SK-N-MC (cell line): ENCODE results near the gene ZNF141.
"Not testable (repeated sequence)": the region's sequence is repeated elsewhere in the genome, so short reads cannot be mapped to it uniquely, and the experiment has no call there.

Source experiments
- DNase-seq: peaks from one replicate; pipeline ENCODE4 v3.0.0-alpha.2; 2011; ENCODE audit warnings: low read depth, low spot score
- H3K27ac ChIP-seq: fragments of 200-600 bp; sonication (generic); 2 replicates; pipeline ENCODE4 v1.5.1; 2016; ENCODE audit warnings: mixed run types
- H3K36me3 ChIP-seq: fragments of 200-600 bp; sonication (generic); 2 replicates; pipeline ENCODE4 v1.6.1; 2017; ENCODE audit warnings: antibody characterized with exemption, low read length, mixed read lengths; ENCODE audit not compliant: insufficient read depth
- H3K4me3 ChIP-seq: fragments of 200-600 bp; sonication (generic); 2 replicates; pipeline ENCODE4 v1.5.1; 2016
- H3K9ac ChIP-seq: fragments of 200-600 bp; sonication (generic); 2 replicates; pipeline ENCODE4 v1.8.0; 2017; ENCODE audit warnings: mixed run types, mixed read lengths; ENCODE audit not compliant: insufficient read length
- H3K9me3 ChIP-seq: fragments of 200-600 bp; sonication (generic); 2 replicates; pipeline ENCODE4 v1.6.1; 2017; ENCODE audit warnings: low read depth, mild to moderate bottlenecking, antibody characterized with exemption, low read length, moderate library complexity, mixed read lengths
- EZH2 ChIP-seq: fragments of 200-600 bp; sonication (generic); IDR thresholded peaks from one replicate; pipeline ENCODE4 v1.6.1; 2017; ENCODE audit warnings: antibody characterized with exemption
- FOXP2 ChIP-seq: optimal IDR thresholded peaks from 2 replicates; pipeline ENCODE3; 2011; ENCODE audit warnings: mild to moderate bottlenecking, moderate library complexity; ENCODE audit not compliant: insufficient read depth; ENCODE audit errors: extremely low read length, control extremely low read depth
- POLR2AphosphoS5 ChIP-seq: IDR thresholded peaks from 2 replicates; pipeline ENCODE4 v1.6.1; 2012; ENCODE audit warnings: mild to moderate bottlenecking, low read depth, low read length, borderline replicate concordance

Gene ZNF141

GRCh38 chr4:337143-337931, at the start of gene ZNF141:
ZNF141 (plus strand) TSS chr4:337814; CDS start chr4:337984, 170 bp downstream.
- Histone ChIP-seq H3K4me3 (peak within 1 kb of the TSS; percentile 88), H3K9me3 (peaks cover 13% of the 10 kb centered on the region; the same call in 1 of the 2 replicates), H3K27ac (peak within 1 kb of the TSS; percentile 66; the same call in 1 of the 2 replicates), H3K9ac (peak within 1 kb of the TSS; percentile 80), H3K36me3 (peaks cover 32% of the 10 kb centered on the region)
- DNase-seq: peak; percentile 86
- TF ChIP-seq FOXP2: no peak
- peak; percentile 90 for TF ChIP-seq POLR2AphosphoS5

DNA sequence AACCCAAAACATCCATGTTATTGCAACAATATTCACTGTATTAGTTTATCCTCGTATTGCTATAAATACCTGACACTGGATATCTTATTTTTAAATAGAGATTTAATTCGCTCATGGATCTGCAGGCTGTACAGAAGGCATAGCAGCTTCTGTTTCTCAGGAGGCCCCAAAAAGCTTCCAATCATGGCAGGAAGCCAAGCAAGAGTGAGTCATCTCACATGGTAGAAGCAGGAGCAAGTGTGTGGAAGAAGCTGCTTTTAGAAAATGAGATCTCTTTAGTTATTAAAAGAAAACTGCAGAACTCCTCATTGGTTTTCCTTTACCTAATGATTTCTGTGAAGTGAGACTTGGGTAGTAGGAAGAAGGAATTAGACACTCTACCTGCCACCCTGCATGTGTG, 48.7 kb upstream of the ZNF141 start:
- no peak overlapping the region for H3K4me3 ChIP-seq
- no peak for DNase-seq
- H3K36me3 ChIP-seq: no peaks in the 10 kb centered on the region

GRCh38 chr4:294732-295131, 42.9 kb upstream of the ZNF141 start:
- no peak overlapping the region for H3K9ac ChIP-seq
- H3K27ac ChIP-seq: no peak overlapping the region
- no peak overlapping the region for H3K4me3 ChIP-seq
- DNase-seq: no peak
- H3K36me3 ChIP-seq: no peaks in the 10 kb centered on the region
- H3K9me3 ChIP-seq: no peaks in the 10 kb centered on the region
- TF ChIP-seq POLR2AphosphoS5 (no peak), FOXP2 (no peak), EZH2 (no peak)

More for the DNA sequence above, 48.7 kb upstream of the ZNF141 start:
- no peak for TF ChIP-seq POLR2AphosphoS5
- no peak for TF ChIP-seq FOXP2
- TF ChIP-seq EZH2: no peak
- H3K9me3 ChIP-seq: no peaks in the 10 kb centered on the region
- H3K27ac ChIP-seq: no peak overlapping the region
- no peak overlapping the region for H3K9ac ChIP-seq

GRCh38 chr4:302381-302780, 35.2 kb upstream of the ZNF141 start:
- Histone ChIP-seq H3K36me3 (no peaks in the 10 kb centered on the region), H3K9me3 (no peaks in the 10 kb centered on the region), H3K27ac (no peak overlapping the region), H3K4me3 (no peak overlapping the region), H3K9ac (no peak overlapping the region)
- no peak for DNase-seq
- TF ChIP-seq POLR2AphosphoS5 (no peak), FOXP2 (no peak), EZH2 (no peak)

DNA sequence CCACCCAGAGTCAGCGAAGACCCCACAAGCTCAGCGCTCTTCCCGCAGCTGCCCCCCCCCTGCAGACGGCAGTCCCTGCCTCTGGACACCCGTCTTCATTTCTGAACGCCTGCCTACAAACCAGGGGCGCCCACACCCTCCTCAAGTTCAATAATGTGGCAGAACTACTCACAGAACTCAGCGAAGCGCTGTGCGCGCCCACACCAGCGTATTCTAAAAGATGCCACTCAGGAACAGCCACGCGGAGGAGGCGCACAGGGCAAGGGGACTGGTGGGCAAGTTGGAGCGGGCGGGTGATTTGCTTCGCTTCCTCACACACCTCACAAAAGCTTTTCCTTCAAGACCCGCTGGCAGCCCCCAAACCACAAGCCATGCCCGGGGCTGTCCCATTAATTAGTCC, 33.1 kb upstream of the ZNF141 start:
- not testable (repeated sequence) for H3K9me3 ChIP-seq, H3K27ac ChIP-seq, H3K4me3 ChIP-seq, DNase-seq, H3K36me3 ChIP-seq, H3K9ac ChIP-seq

DNA sequence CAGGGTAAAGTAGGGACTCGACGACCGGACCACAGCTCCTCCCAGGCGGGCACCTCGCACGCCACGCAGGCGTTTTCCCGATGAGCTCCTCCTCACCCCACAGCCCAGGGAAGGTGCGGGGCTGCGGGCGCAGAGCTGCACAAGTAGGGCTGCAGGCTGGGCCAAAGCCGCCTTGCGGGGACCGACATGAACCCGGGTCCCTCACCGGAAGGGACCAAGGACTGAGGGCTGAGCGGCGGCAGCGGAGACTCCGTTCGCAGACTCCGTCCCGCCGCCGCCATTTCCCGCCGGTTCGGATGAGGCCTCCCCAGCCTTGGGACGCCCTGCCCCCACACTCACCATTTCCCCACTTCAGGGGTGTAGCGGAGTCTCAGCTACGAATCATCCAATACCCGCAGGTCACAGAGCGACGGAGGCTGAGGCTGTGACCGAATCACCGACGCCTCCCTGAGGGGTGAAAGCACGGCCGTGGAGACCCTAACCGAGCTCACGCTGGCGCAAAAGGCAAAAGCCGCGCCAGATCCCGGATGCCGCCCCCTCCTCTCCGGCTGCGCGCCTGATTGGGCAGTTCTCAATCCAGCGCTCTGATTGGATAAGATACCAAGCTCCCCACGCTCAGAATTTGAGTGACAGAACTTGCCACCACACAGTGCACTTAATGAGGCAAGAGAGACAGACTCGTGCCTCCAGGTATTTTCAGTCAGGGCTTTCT, 32.5 kb upstream of the ZNF141 start, which contains the start of gene ZNF732:
Gene ZNF732 (minus strand): TSS at position 506 of the 712 bp plus-strand sequence. CDS start 164 bp downstream, at position 342.
- no peaks in the 10 kb centered on the region for H3K9me3 ChIP-seq
- TF ChIP-seq POLR2AphosphoS5 (no peak), FOXP2 (no peak), EZH2 (no peak)
- H3K36me3 ChIP-seq: no peaks in the 10 kb centered on the region
- no peak within 1 kb of the TSS for H3K9ac ChIP-seq
- no peak within 1 kb of the TSS for H3K4me3 ChIP-seq
- no peak for DNase-seq
- no peak within 1 kb of the TSS for H3K27ac ChIP-seq

DNA sequence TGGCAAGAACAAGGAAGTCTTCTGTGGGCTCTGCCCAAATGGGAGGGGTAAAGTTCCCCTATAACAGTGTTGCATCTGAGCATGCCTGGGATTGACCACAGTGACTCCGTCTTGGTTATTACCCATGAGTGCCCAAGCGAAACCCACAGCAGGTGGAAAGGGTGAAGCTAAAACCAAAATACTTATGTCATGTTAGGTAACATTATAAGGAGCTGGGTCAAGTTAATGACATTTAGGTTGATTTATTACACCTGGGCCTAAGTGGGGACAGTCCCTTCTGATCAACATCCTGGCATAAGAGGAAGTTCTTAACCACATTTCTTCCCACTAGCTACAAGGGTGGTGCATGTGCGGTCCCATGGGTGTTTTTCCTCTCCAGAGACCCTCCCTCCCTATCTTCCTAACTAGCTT, 31.1 kb upstream of the ZNF141 start:
- TF ChIP-seq EZH2: no peak
- TF ChIP-seq FOXP2: no peak
- TF ChIP-seq POLR2AphosphoS5: no peak
- Histone ChIP-seq H3K9ac (no peak overlapping the region), H3K4me3 (no peak overlapping the region)

DNA sequence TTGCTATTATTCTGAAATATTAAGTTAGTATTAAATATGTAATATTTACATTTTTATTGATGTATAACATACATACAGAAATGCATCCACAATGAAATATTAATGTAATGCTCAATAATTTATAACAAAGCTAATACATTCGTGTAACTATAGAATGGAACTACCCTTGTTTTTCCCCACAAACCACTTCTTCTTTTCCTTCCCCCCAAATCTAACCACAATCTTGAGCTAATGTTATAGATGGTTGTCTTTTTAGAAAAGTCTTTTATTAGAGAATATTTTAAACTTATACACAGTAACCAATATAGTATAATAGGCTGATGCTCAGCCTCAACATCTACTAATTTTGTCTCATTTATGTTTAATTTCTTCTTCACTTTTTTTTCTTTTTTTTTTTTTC, 27.8 kb upstream of the ZNF141 start:
- Histone ChIP-seq H3K9ac (no peak overlapping the region), H3K9me3 (0 out of 2 replicates have a peak, but pooled peaks cover 3% of the 10 kb centered on the region), H3K27ac (no peak overlapping the region), H3K36me3 (no peaks in the 10 kb centered on the region), H3K4me3 (no peak overlapping the region)
- TF ChIP-seq FOXP2 (no peak), EZH2 (no peak), POLR2AphosphoS5 (no peak)
- DNase-seq: no peak

More for the DNA sequence above, 31.1 kb upstream of the ZNF141 start:
- Histone ChIP-seq H3K36me3 (no peaks in the 10 kb centered on the region), H3K9me3 (0 out of 2 replicates have a peak, but pooled peaks cover 3% of the 10 kb centered on the region), H3K27ac (no peak overlapping the region)
- DNase-seq: no peak
